HG03460 (cell line): ENCODE data around the gene ARFIP1.
"Not testable (repeated sequence)": the region's sequence is repeated elsewhere in the genome, so short reads cannot be mapped to it uniquely, and the experiment has no call there.

ENCODE experiments used
- ATAC-seq: cut with Tn5 transposase; IDR thresholded peaks from one replicate; pipeline ENCODE4 v1.9.1; 2021; ENCODE audit not compliant: unreplicated experiment

ARFIP1 gene

DNA sequence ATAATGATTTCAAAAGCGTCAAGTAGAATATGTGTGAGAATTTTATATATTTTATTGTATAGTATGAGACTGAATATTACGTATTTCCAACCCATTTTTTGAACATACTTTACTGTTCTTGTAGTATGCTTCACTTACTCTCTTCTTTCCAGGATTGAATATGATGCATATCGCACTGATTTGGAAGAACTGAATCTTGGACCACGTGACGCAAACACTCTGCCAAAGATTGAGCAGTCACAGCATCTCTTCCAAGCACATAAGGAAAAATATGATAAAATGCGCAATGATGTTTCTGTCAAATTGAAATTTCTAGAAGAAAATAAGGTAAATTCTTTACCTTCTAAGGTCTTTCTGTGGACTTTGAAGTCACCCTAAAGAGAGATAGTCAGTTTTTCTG is 108.2 kb downstream of the ARFIP1 start:
- ATAC-seq: no peak

DNA sequence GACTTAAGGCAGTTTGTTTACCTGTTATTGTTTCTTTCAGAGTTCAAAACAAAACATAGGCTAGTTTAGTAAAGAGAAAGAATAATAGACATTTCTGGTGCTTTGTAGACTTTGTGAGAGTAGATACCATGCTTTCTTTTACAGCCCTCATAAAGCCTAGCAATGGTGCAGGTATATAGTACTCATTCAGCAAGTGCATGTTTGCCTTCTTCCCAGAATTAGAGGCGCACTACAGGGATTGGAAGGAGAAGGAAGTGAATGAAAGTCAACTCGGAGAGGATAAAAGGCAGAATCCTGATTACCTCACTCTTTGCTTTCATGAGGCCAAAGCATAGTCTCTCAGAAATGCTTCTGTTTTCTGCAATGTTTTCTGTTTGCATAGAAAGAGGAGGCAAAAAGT is 113.2 kb downstream of the ARFIP1 start:
- ATAC-seq: no peak

DNA sequence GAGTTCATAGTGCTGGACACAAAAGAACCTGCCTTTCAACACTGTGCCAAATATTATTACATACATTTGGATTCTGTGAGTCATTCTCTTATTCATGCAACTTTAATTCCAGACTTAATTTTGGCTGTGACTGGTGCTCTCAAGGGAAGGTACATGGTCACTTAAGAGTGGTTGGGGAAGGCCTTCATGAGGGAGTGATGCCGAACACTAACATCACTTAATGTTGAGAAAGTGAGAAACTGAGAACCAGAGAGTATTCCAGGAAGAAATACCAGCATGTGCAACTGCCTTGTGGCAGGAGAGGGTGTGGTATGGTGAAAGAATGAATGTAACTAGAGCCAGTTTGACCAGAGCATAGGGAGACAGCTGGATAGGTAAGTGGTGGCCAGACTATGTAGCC is 114.9 kb downstream of the ARFIP1 start:
- no peak for ATAC-seq

DNA sequence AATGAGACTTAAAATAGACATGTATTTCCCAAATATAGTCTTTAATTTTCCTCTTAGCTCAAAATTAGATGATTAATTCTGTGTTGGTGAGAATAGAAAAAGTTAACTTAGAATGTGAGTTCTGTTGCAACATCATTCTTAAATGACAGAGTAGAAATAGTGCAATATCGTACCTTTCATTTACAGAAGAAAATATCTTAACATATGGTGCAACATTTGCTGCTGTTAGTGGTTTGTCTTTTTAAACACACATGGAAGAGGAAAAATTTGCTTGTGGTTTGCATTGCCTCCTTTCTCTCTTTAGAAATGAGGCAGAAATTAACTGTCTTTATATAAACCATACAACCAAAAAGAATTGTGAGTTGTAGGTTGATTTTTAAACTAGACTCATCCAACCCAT is 117.1 kb downstream of the ARFIP1 start:
- ATAC-seq: no peak

DNA sequence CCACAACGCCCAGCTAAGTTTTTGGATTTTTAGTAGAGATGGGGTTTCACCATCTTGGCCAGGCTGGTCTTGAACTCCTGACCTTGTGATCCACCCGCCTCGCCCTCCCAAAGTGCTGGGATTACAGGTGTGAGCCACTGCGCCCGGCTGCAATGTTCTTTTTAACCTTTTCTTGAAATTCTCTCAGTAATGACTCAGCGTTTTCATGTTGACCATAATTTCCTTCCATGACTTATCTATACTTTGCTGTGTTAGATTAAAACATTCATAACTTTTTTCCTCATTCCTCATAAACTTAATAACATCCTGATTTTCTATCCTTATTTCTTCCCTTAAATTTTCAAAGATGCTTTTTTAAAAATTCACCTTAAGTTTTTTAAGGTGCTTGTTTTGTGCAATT is 118.4 kb downstream of the ARFIP1 start:
- ATAC-seq: not testable (repeated sequence)

DNA sequence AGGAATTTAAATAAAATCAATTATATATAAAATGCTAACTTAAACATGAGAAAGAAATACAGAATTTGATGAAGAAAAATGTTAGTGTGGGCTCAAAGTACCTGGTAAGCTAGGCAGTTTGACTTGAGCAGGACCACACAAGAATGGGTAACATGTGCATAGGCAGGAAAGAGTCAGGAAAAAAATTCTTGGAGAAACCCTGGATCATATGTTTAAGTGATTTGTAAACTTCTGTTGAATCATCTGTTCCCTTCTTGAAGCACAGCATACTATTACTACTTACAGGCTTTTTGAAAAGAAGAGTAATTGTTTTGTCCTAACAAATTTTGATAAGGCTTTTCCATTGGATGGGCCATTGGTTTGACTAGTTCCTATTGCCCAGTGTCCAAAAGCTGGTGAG is 118.9 kb downstream of the ARFIP1 start:
- no peak for ATAC-seq

DNA sequence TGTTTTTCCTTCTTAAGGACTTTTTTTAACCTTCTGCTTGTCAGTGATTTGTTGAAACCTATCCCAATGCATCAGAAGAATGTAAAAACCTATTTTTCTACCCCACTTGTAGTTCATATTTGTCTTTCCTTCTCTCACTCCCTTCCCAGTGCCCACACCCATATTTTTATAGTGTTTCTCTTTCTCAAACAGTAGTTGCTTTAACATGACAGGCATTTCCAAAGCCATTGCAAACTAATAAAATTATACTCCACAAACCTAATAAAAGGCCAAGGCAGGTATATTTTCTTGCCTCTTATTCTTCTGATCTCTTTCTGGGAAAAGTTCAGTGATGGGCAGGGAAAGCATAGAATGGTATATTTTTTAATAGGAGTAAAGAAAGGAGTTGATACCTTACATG is 120.6 kb downstream of the ARFIP1 start:
- no peak for ATAC-seq

DNA sequence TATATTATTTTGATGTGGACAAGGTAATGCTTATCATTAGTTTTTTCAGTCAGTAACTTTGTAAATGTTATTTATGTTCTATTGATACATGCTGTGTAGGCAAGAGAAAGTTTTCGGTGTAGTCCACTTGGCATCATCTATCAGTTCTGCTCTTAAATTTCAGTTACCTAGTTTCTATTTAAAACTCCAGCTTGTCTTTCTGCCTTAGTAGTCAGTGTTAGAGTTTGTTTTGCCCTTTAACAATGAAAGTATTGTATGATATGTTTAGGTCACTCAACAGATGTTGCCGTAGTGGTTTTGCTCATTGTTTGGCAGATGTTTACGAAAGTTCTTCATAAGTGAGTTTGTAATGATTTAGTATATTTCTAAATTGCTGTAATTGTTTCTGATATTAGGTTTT is 121.5 kb downstream of the ARFIP1 start:
- ATAC-seq: no peak

DNA sequence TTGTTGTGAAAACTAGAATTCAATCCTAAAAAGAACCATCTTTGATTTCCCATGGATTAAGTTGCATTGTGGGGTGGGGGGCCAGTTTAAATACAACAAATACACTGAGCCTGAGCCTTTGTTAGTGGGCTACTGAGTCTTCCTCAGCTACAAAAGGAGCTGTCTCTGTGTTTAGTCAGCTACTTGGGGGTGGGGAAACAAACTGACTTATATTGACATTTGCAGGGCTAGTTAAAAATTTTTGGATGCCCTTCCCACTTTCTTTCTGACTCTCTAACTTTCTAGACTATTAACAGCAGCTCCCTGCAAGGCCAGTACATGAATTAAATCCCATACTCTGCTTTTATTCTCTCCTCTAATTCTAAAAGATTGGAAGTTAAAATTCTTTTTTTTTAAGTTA is 123.9 kb downstream of the ARFIP1 start:
- ATAC-seq: no peak

DNA sequence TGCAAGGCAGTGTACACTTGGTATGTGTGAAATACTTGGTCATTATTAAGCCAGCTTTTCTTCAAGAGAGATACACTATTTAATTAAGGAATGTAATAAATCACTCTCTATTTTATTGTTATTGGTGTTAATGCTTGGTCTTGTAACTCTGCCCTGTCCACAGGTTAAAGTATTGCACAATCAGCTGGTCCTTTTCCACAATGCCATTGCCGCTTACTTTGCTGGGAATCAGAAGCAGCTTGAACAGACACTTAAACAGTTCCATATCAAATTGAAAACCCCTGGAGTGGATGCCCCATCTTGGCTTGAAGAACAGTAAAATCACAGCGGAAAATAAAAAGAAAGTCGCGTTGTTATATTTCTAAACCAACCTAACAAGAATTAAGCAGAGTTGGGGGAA is 130.1 kb downstream of the ARFIP1 start:
- ATAC-seq: no peak

DNA sequence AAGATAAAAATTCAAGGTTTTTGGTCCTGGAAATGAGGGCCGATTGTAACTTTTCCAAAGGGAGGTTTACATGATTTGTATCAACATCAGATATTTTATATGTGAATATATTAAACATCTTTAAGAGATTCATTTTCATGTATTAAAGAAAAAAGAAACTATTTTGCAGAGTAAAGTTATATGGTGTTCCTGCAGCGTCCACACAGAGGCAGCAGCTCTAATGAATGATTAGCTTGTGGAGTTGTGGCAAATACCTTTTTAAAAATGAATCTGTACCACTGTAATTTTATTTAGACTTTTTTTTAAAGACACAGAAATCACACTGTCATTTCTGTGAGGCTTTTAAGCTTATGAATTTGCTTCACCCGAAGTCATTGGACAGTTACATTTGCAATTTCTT is 130.8 kb downstream of the ARFIP1 start:
- no peak for ATAC-seq

DNA sequence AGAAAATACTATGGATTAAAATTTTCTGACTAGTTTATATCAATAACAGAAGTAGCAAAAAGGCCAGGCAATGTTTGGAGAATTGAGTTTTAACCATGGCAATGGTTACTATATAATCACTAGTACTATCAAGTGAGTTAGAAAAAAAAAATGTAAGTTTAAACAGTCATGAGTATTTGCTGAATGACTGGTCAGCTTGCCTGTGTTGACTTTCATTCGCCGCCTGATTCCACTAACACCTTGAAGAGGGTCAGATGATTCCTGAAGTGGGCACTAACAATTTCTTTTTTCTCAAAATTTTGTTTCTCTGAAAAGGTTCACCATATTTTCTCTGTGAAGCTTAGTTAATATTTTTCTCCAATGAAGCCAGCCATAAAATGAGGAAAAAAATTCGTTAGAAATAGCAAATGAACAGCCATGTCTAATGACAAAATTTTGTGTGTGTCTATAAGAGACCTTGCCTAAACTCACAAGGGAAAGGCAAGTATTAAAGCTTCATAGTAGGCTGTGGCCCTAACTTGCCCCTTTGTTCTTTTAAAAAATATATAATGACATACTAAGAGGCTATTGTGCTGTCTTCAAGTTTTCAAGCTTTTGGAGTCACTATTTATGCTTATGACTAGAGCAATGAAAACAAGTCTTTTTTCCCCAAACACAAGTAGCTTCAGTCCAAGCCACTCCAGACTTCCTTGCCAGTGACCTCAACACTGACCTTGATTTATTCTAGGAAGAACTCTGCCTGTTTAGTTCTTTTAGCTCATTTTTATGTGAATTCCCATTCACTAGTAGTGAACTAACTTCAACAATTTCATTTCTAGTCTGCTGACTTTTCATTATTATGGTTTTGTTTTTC is 138.0 kb downstream of the ARFIP1 start:
- ATAC-seq: no peak

DNA sequence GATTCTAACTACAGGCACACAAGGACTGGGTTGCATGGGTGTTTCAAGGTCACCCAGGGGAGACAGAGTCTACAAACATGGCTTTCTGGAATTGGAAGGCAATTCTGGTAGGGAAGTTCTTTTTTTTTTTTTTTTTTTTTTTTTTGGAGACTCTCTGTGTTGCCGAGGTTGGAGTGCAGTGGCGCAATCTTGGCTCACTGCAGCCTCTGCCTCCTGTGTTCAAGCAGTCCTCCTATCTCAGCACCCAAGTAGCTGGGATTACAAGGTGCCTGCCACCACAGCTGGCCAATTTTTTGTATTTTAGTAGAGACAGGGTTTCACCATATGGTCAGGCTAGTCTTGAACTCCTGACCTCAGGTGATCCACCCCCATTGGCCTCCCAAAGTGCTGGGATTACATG is 140.1 kb downstream of the ARFIP1 start:
- ATAC-seq: no peak

DNA sequence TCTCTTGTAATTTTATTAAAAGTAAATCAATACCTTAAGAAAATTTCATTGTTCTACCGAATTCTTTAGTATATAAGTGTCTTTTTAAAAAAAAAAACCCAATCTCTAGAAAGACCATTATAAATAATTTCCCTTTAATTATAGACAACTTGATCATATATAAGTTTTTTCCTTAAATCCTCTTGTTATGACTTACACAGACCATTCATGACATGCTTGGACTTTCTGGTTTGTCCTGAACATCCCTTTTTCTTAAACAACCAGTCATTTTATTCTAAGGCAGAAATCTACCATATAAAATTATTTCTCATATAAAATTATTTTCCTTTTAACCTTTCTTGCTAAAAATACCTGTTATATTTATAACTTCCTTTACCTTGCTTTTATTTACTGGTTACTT is 141.0 kb downstream of the ARFIP1 start:
- no peak for ATAC-seq

DNA sequence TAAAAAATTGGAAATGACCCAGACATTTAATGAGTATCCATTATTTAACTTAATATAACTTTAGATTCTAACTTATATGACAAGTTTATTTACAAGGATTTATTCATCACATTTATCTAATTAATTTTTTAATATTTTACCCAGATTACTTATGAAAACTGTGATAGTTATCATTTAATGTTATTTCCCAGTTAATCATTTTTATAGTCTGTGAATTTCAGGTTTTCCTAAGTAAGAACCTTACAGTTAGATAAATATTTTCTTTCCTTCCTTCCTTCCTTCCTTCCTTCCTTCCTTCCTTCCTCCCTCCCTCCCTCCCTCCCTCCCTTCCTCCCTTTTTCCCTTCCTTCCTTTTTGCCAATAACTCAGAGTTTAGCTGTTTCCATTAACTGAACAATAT is 141.5 kb downstream of the ARFIP1 start:
- no peak for ATAC-seq

DNA sequence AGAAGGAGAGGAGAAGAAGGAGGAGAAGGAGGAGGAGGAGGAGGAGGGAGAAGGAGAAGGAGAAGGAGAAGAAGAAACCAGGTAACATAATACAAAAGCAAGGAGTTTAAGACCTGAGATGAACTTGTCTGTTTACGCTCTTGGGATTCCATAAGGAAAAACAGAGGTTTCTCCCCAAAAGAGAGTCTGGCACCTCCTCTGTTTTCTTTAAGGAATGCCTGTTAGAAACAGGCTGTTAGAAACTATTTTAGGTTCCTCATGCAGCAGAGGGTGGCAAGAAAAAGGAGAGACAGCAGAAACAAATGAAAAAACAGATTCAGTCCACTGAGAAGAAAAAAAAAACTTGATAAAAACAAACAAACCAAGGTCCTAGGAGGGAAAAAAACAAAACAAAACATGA is 146.1 kb downstream of the ARFIP1 start:
- ATAC-seq: no peak

DNA sequence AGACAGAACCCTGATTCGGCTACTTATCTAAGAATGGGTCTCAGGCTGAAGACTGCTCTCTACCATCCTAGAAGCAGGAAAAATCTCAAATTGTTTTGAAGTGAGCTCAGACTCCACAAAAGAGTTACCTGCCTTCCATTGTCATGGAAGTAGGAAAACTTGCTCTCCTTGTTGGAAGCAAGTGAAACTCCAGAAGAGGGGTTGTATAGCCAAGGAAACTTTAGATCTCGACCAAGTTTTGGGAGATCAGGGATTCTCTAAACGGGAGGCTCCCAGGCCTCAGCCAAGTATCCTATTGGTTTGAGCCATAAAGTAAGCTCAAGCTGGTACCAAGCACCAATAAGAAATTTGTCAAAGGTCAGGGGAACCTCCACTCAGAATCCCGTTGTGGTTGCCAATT is 147.2 kb downstream of the ARFIP1 start:
- no peak for ATAC-seq

DNA sequence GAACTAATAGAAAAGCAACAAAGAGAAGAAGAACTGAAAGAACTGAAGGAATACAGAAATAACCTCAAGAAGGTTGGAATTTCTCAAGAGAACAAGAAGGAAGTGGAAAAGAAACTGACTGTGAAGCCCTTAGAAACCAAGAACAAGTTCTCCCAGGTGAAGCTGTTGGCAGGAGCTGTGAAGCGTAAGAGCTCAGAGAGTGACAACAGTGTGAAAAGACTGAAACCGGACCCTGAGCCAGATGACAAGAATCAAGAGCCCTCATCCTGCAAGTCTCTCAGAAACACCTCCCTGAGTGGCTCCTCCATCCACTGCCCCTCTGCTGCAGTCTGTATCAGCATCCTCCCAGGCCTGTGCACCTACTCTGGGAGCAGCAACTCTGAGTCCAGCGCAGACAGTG is 148.0 kb downstream of the ARFIP1 start:
- no peak for ATAC-seq

DNA sequence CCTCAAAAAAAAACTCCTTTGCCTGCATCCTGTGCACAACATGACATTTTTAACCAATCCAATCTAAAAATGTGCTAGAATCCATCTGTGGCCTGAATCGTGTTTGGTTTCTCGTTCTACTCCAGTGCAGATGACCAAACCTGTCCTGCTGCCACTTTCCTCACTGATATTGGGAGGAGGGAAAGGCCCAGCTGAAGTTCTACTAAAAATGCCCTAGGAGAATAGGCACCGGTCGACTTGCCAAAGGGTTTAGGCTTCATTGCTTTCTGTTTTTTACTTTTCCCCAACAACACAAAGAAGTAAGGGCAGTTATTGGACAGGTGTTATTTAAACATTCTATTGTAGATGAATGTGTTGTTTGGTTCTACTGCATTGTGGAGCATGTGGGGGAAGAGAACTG is 148.5 kb downstream of the ARFIP1 start:
- no peak for ATAC-seq

DNA sequence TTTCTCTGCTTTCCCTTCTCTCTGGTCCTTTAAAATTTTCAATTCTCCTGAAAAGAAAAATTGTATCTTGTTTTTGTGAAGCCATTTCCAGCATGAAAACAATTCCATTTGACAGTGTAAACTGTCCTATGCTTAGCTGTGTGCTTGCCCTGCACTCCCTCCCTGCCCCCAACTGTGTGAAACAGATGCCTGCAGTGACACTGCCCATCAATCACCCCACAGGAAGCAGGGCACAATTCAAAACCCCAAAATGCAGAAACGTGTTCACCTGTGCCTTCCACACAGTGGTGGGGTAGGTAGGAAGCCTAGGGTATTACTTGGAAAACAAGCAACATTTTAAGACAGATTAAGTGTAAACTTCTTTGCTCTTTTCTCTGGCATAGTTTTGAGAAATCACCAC is 150.1 kb downstream of the ARFIP1 start:
- ATAC-seq: no peak

DNA sequence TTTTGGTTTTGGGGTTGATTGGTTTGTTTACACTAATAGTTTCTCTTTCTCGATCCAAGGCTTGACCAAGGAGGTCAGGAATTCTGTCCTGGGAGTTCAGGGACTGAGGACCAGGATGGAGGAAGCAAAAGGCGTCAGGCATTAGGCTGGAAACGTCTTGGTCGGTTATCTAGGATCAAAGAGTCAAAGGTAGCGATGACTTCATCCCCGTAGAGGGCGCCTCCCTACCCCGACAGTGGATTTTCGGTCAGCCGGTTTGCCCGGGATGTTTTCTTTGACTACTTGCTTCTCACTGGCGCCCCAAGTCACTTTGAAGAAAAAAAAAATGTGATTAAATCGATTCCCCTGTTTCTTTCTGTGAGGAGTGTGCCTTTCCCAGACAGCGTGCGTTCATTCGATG is 155.4 kb downstream of the ARFIP1 start:
- ATAC-seq: no peak

DNA sequence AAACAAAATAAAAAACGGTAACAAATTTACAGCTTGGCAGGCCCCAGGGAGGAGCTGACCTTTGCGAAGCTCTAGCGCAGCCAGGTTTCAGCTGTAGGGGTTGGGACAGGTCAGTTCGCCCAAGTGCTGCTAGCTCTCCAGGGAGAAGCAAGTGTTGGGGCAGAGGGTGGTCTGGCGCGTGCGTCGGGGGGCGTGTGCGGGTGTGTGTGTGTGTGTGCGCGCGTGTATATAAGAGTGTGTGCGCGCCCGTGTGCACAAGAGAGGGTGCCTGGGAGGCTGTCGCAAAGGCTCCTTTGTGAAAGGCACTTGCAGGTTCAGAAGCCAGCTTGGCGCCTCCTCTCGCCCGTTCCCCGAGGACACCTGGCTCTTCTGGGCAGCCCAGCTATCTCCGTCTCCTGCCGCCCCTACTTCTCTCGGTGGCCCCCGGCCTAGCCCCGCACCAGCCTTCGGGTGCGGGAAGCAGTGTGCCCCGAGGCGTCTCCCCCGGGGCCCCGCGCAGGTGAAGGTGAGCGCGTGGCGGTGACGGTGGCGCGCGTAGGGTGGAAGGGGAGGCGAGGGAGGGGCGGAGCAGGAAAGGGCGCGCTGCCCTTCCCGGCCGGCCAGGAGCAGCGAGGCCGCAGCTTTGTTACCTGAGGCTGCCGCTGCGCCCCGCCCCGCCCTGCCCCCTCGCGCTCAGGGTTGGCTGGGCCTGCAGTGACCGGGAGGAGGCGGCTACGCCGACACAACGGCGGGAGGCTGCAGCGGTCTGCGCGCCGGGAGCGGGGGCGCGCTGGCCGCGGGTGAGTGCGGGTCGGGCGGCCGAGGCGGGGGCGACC is 156.1 kb downstream of the ARFIP1 start, which contains the start of gene FHDC1:
Gene FHDC1 (plus strand): TSS at position 693 of the 815 bp plus-strand sequence. CDS start 6,735 bp downstream, outside the sequence.
- ATAC-seq: no peak
